Activated CD8-positive, alpha-beta memory T cell treated with anti-CD3 and anti-CD28 coated beads, Interleukin-2, amount 50 U/mL, for 24 hours (primary cell): ENCODE measurements around the gene MFAP1.

Experiments used
- DNase-seq: peaks from one replicate; pipeline ENCODE4 v3.0.0-alpha.2; 2020; ENCODE audit errors: extremely low read depth

Gene MFAP1

GRCh38 chr15:43776101-43776717 is 48.3 kb downstream of the MFAP1 start:
- no peak for DNase-seq

- no peak for DNase-seq
Observed at GRCh38 chr15:43775411-43775965, 49.0 kb downstream of the MFAP1 start.

- no peak for DNase-seq
Observed at GRCh38 chr15:43774062-43774461, 50.4 kb downstream of the MFAP1 start.

- no peak for DNase-seq
Observed at GRCh38 chr15:43772624-43773023, 51.9 kb downstream of the MFAP1 start.

GRCh38 chr15:43771816-43772215 is 52.7 kb downstream of the MFAP1 start:
- no peak for DNase-seq

- no peak for DNase-seq
Observed at GRCh38 chr15:43769584-43770228, 54.8 kb downstream of the MFAP1 start.

- no peak for DNase-seq
Observed at GRCh38 chr15:43763819-43764446, 60.6 kb downstream of the MFAP1 start.

GRCh38 chr15:43762824-43763223 is 61.7 kb downstream of the MFAP1 start:
- DNase-seq = no peak
